ENCODE results near the gene FTCDNL1.

Gene FTCDNL1

DNA sequence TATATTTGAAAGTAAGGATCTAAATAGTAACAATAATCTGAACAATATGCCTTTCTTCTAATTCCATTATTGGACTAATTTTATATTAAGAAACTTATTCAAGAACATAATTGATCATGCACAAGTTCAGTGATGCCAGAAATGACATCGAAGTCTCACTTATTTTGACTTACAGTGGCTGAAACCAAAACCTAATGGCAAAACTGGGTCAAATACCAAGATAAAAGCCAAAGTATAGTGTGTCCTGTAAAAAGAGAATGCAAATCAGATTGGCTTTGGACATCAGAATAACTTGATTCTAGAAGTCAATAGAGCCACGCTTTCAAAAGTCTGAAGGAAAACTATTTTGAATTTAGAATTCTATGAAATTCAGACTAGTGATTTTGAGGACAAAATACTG lies 137.2 kb downstream of the FTCDNL1 start:
- TF ChIP-seq POU2F2 (IDR thresholded peaks at IDR 0.05; ENCODE audit: low read depth, low read length) = no peak
- TF ChIP-seq POLR2AphosphoS5 (IDR thresholded peaks at IDR 0.05; ENCODE audit: low read depth, low read length) = no peak
- no peak for TF ChIP-seq TAF1 (IDR thresholded peaks at IDR 0.05; ENCODE audit: low read depth, low read length)
- TF ChIP-seq SPI1 (IDR thresholded peaks at IDR 0.05; ENCODE audit: low read depth, low read length) = no peak
- no peak for TF ChIP-seq POLR2A (IDR thresholded peaks at IDR 0.05; ENCODE audit: low read depth, low read length)
- TF ChIP-seq PAX5 (IDR thresholded peaks at IDR 0.05; ENCODE audit: insufficient read depth, low read length, severe bottlenecking) = no peak
- DNase-seq (ENCODE audit: insufficient read length, low spot score) (no peak), FAIRE-seq (no peak)

DNA sequence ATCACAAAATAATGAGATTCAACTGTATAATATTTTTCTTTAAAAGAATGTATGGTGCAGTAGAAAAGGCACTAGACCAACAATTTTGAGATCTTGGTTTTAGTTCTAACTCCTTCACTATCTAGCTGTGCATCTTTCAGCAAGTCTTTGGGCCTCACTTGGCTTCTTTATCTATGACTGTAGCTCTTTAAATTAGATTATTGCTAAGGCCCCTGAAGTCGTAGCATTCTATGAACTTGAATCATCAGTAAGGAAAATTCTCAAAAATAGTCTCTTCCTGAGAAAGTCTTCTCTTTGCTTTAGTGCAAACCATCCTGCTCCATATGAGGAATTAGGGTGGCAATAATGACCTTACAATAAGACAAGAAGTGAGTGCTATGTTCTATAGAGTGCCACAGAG lies 140.4 kb downstream of the FTCDNL1 start:
- TF ChIP-seq POLR2AphosphoS5 (IDR thresholded peaks at IDR 0.05; ENCODE audit: low read depth, low read length) (no peak), TAF1 (IDR thresholded peaks at IDR 0.05; ENCODE audit: low read depth, low read length) (no peak), POLR2A (IDR thresholded peaks at IDR 0.05; ENCODE audit: low read depth, low read length) (no peak), PAX5 (IDR thresholded peaks at IDR 0.05; ENCODE audit: insufficient read depth, low read length, severe bottlenecking) (no peak), SPI1 (IDR thresholded peaks at IDR 0.05; ENCODE audit: low read depth, low read length) (no peak), POU2F2 (IDR thresholded peaks at IDR 0.05; ENCODE audit: low read depth, low read length) (no peak)
- no peak for DNase-seq (ENCODE audit: insufficient read length, low spot score)
- FAIRE-seq = no peak
